HPDE6-E6E7 (cell line): ENCODE results near the gene IER2.

Experiments used
- DNase-seq: peaks from one replicate; pipeline ENCODE4 v3.0.0; 2011; ENCODE audit warnings: missing footprints; ENCODE audit errors: extremely low spot score

IER2 gene

GRCh38 chr19:13118424-13119193, 31.6 kb upstream of the IER2 start:
- no peak for DNase-seq

GRCh38 chr19:13119627-13120026, 30.6 kb upstream of the IER2 start:
- DNase-seq, result no peak

GRCh38 chr19:13120031-13120430, 30.2 kb upstream of the IER2 start:
- no peak for DNase-seq

GRCh38 chr19:13120817-13121216, 29.4 kb upstream of the IER2 start:
- no peak for DNase-seq

GRCh38 chr19:13121551-13122274, 28.5 kb upstream of the IER2 start:
- no peak for DNase-seq

- DNase-seq, result no peak
These were observed 27.8 kb upstream of the IER2 start for GRCh38 chr19:13122275-13122878.

GRCh38 chr19:13122980-13123957, 26.9 kb upstream of the IER2 start:
- no peak for DNase-seq

GRCh38 chr19:13127051-13127450, 23.2 kb upstream of the IER2 start:
- DNase-seq, result no peak

- DNase-seq, result no peak
These were observed 22.2 kb upstream of the IER2 start for GRCh38 chr19:13127811-13128575.

- no peak for DNase-seq
These were observed 21.6 kb upstream of the IER2 start for GRCh38 chr19:13128583-13128982.

GRCh38 chr19:13129384-13129783, 20.8 kb upstream of the IER2 start:
- no peak for DNase-seq

GRCh38 chr19:13130886-13131490, 19.2 kb upstream of the IER2 start:
- no peak for DNase-seq

GRCh38 chr19:13132471-13133180, 17.6 kb upstream of the IER2 start:
- DNase-seq, result no peak

- DNase-seq, result no peak
These were observed 16.9 kb upstream of the IER2 start for GRCh38 chr19:13133241-13133870.

GRCh38 chr19:13134626-13135025, 15.6 kb upstream of the IER2 start:
- DNase-seq, result no peak

- no peak for DNase-seq
These were observed 14.8 kb upstream of the IER2 start for GRCh38 chr19:13135068-13136062.

GRCh38 chr19:13137290-13137794, 12.9 kb upstream of the IER2 start:
- no peak for DNase-seq
